ENCODE results near the gene FCAMR. TPM values are rescaled to one million over a fixed set of nuclear protein-coding genes. Genes with fewer than 3 reads are reported as not detected.
A peak's percentile ranks its signal among the peaks of the same experiment; 100 is the strongest.

The FCAMR gene
- polyA plus RNA-seq, 5 donors: 0.09 to 0.10 (median 0.09) TPM; not detected in 2

GRCh38 chr1:206998816-206999215 is 28.6 kb upstream of the FCAMR start:
- no peak for DNase-seq

GRCh38 chr1:206992790-206993189 is 22.5 kb upstream of the FCAMR start:
- DNase-seq: no peak

GRCh38 chr1:206987873-206988272 is 17.6 kb upstream of the FCAMR start:
- no peak for DNase-seq

DNA sequence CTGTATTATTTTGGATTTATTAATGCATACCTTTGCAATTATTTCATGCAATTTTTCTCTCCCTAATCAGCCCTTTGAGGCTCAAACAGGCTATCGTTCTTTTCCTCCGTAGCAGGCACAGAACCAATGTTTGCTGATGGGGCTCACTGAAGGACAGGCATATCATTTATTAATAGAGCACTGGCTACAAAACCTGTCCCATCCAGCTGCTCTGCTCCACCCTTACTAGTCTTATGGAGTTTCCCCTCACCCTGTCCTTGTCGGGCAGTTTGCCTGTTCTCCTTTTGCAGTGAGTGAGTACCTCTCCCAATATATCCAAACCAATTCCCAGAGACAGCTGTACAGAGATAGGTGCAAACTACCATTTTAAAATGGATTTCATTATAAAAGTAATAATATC is 16.6 kb upstream of the FCAMR start:
- no peak for DNase-seq

DNA sequence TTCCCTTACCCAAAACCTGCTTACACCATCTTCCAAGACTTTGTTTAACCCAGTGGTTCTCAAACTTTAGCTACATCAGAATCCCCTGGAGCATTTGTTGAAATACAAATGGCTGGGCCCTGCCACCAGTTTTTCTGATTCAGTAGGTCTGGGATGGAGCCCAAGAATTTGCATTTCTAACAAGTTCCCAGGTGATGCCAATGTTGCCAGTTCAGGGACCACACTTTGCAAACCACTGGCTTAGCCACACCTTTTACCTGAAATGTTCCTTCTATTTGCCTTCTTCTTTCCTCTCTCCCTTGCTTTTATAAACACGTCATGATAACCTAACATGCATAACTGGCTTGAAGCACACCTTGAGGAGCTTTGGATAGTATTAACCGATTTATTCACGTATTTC is 16.1 kb upstream of the FCAMR start:
- DNase-seq: no peak

- no peak for DNase-seq
Observed at GRCh38 chr1:206985162-206985749, 15.0 kb upstream of the FCAMR start.

- peak in 1 of 2 donors; percentile 36 for DNase-seq
Observed at GRCh38 chr1:206982216-206982615, 12.0 kb upstream of the FCAMR start.

DNA sequence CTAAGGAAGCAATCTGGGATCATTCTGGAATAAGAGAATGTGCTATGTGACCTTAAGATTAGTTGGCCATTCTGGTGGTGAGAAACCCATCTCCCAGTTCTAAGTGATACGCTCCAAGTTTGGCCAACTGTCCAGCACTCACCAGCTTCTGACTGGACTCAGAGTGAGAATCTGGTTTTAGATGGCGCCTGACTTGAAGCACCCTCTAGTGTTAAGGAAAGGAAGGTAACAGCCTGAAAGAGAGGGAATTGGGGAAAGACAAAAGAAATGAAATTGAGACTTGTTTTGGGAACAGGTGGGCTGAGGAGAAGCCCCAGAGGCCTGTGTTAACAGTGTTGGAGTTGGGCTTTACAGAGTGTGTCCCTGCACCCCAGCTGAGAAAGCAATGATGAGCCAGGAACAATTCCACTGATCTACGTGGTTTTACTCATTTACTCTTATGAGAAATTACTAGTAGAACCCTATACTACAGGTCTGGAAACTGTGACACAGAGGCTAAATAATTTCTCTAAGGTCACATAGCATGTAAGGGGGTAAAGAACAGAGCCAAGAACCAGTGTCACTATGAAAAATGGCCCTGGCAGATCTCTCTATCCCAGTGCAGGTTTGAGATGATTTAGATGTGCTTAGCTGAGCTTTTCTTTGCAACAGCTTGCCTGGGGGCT is 9.3 kb upstream of the FCAMR start:
- DNase-seq: no peak

GRCh38 chr1:206978259-206978658 is 8.0 kb upstream of the FCAMR start:
- DNase-seq: no peak

- no peak for DNase-seq
Observed at GRCh38 chr1:206975306-206975705, 5.0 kb upstream of the FCAMR start.

GRCh38 chr1:206974140-206974539 is 3.9 kb upstream of the FCAMR start:
- no peak for DNase-seq

DNA sequence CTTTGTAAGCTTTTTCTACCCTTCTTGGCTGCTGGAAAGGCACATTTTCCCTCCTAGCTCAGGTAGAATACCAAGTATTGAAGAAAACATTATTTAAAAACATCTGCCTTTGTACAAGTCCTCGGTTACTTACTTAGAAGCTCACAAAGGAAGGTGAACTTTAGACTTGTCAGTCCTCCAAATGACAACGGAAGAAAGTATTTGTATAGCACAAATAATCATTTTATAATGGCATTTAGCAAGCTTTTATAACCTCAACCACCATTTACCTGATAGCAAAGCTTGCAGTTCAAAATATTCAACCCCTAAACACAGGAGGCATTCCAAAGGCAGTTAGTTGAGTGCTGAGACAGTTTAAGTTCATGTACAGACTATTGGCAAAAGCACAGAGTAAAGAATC is 2.5 kb upstream of the FCAMR start:
- no peak for DNase-seq

GRCh38 chr1:206971029-206971655 is 882 bp upstream of the FCAMR start:
- DNase-seq: no peak

GRCh38 chr1:206969090-206969489 is 1.2 kb downstream of the FCAMR start:
- no peak for DNase-seq

GRCh38 chr1:206967096-206967849 is 3.0 kb downstream of the FCAMR start:
- peak in 1 of 2 donors; percentile 32 for DNase-seq

DNA sequence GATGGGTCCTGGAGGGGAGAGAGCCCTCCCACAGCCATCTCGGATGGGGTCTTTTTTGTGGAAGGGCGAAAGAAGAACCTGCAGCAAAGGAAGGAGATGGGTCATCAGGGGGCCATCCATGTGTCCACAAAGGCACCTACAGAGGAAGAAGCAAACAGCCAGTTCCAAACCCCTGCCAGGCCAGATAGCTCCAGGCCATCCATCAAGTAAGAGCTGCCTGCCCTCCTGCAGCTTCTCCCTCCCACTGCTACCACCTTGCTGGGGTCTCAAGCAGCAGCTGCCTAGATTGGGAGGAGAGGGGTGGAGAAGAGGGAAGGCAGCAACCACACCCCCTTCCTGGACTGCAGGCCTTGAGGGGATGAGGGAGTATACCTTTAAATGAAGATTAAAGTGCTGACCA is 4.5 kb downstream of the FCAMR start:
- DNase-seq: no peak

DNA sequence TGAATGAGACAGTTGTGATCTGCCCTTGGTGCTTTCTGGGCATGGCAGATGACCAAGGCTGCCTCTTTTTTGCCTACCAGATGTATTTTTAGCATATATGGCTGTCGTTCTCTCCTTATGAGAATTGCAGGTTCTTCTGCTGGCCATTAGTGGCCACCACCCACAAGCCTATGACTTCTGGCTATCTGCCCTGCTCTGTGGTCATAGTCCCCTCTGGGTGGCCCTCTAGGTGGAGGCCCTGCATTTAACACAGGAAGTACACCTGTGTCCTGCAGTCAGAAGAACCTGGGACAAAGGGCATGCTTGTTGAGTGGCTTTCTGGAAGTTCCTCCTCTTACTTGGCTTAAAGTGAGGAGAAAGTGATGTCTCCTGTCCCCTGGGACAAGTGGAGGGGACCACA is 6.5 kb downstream of the FCAMR start:
- no peak for DNase-seq

- no peak for DNase-seq
Observed at GRCh38 chr1:206963119-206963712, 7.0 kb downstream of the FCAMR start.

DNA sequence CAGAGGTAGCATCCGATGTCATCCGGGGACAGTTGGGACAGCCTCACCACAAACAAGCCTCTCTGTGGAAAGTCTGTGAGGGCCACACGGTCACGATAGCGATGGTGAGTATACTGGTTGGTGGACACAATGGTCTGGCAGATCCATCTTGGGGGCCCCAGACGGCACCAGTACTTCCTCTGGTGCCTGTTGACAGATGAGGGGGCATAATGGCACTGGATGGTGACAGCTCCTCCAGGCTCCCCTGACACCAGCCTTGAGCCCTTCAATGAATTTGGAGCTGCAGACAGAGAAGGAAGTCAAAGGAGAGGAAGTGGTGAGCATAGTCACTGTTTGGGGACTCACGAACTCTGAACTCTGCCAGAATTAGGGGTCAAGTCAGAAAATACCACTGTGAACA is 8.0 kb downstream of the FCAMR start:
- DNase-seq: no peak

GRCh38 chr1:206961668-206962067 is 8.6 kb downstream of the FCAMR start:
- no peak for DNase-seq

- no peak for DNase-seq
Observed at GRCh38 chr1:206960676-206961386, 9.4 kb downstream of the FCAMR start.

GRCh38 chr1:206958144-206958543 is 12.1 kb downstream of the FCAMR start:
- DNase-seq: no peak
